Measurements from ENCODE around the gene YIPF4. TPM values are rescaled to one million over a fixed set of nuclear protein-coding genes. Genes with fewer than 3 reads are reported as not detected.

YIPF4 gene
- total RNA-seq, 2 experiments from 2014 or later: 17.5 to 37.6 TPM

Other genes with a start within 250 kb of the YIPF4 start
- gene DPY30, start 238.1 kb upstream of the YIPF4 start, total RNA-seq: 10 to 100 TPM; 74.2 to 78.6 TPM
- 10 to 100 TPM; 16.8 to 19.5 TPM for gene SPAST, start 214.3 kb upstream of the YIPF4 start, total RNA-seq
- gene SLC30A6, start 112.0 kb upstream of the YIPF4 start, total RNA-seq: 10 to 100 TPM; 19.4 to 25.2 TPM
- gene NLRC4, start 13.0 kb upstream of the YIPF4 start, total RNA-seq: under 1 TPM; 0.07 to 0.23 TPM
- 10 to 100 TPM; 66.1 to 70.1 TPM for gene BIRC6, start 79.1 kb downstream of the YIPF4 start, total RNA-seq

Data from activated CD4-positive, alpha-beta T cell treated with anti-CD3 and anti-CD28 coated beads for 36 hours (primary cell).